DND-41 (cell line): ENCODE measurements around the gene TNS3.

Experiments used
- EZH2 ChIP-seq: IDR thresholded peaks from 3 replicates; pipeline ENCODE4 v1.6.1; 2012; ENCODE audit warnings: borderline replicate concordance, low read depth, mild to moderate bottlenecking, moderate library complexity, low read length, inconsistent platforms; ENCODE audit not compliant: severe bottlenecking
- TF ChIP-seq, protein P1 (sequence below): IDR thresholded peaks from 2 replicates; pipeline ENCODE4 v1.5.1; 2012; ENCODE audit warnings: borderline replicate concordance, low read length, moderate library complexity, mild to moderate bottlenecking; ENCODE audit not compliant: poor library complexity, severe bottlenecking; ENCODE audit errors: extremely low read depth

DNA sequence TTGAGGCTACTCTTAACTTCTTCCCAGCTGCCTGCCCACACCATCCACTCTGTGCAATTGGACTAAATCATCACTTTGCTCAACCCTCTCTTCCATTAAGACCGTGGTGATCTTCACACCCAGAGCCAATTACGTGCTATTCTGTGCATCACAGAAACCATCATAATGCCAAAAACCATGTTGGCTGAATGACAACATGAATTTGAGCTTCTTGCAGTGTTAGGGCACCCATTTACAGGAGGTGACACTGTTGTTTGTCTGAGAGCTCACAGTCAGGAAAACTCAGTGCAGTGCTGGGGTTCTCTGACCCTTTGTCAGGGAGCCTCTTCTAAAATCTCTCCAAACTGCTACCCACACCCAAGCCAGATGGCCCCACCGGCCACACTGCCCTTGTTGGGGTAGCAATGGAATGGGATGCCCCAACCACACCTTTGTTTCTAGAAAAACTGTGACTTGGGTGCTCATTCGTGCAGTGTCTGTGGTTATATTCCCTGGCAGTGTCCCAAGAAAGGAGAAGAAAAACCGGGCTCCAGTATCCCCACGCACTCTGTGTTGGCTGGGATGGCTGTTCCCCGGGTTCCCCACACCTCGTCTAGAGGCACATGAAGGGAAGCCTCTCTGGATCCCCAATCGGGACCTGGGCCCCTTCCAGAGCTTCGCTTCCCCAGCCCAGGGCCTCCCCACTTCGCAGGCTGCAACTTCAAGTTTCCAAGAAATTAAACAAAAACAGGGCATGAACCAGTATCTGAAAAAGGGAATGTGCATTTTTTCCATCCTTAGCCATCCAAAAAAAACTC is 2.0 kb upstream of the TNS3 start:
- TF ChIP-seq, protein P1, sequence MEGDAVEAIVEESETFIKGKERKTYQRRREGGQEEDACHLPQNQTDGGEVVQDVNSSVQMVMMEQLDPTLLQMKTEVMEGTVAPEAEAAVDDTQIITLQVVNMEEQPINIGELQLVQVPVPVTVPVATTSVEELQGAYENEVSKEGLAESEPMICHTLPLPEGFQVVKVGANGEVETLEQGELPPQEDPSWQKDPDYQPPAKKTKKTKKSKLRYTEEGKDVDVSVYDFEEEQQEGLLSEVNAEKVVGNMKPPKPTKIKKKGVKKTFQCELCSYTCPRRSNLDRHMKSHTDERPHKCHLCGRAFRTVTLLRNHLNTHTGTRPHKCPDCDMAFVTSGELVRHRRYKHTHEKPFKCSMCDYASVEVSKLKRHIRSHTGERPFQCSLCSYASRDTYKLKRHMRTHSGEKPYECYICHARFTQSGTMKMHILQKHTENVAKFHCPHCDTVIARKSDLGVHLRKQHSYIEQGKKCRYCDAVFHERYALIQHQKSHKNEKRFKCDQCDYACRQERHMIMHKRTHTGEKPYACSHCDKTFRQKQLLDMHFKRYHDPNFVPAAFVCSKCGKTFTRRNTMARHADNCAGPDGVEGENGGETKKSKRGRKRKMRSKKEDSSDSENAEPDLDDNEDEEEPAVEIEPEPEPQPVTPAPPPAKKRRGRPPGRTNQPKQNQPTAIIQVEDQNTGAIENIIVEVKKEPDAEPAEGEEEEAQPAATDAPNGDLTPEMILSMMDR: no peak
- TF ChIP-seq EZH2: no peak
